Panc1 (cell line): ENCODE results near the gene UGT1A8. TPM values are rescaled to one million over a fixed set of nuclear protein-coding genes. Genes with fewer than 3 reads are reported as not detected.

Source experiments
- ATAC-seq: fragments of 200-7000 bp; cut with Tn5 transposase; 2 replicates; pipeline ENCODE4 v1.9.1; 2020; ENCODE audit warnings: mild to moderate bottlenecking, moderate library complexity
- BruUV-seq: library from RNA; stranded (reverse); fragments of 400-500 nt; replicated peaks from 2 replicates; lab custom pipeline; 2021; lab: Mats Ljungman, UMichigan
- CTCF ChIA-PET: fragments of 300-600 bp; sonication (Branson Sonifier 250); formaldehyde crosslinking; loops from one replicate; lab custom pipeline; 2022; ENCODE audit warnings: antibody characterized with exemption; lab: Charles Lee
- POLR2A ChIA-PET: fragments of 300-600 bp; sonication (Branson Sonifier 250); formaldehyde crosslinking; loops from one replicate; lab custom pipeline; 2022; ENCODE audit warnings: antibody characterized with exemption; lab: Charles Lee
- DNase-seq: peaks from one replicate; pipeline ENCODE4 v3.0.0-alpha.2; 2010; ENCODE audit warnings: low read depth, low spot score
- H3K27ac ChIP-seq: 2 replicates; pipeline ENCODE4 v1.5.1; 2011; ENCODE audit warnings: mild to moderate bottlenecking, low read length, inconsistent platforms
- H3K27me3 ChIP-seq: fragments of 200-500 bp; sonication (Bioruptor generic); 2 replicates; pipeline ENCODE4 v1.6.0; 2014; ENCODE audit warnings: low read length, inconsistent platforms; ENCODE audit not compliant: control insufficient read depth, insufficient read depth
- H3K36me3 ChIP-seq: fragments of 200-500 bp; sonication (Bioruptor generic); 2 replicates; pipeline ENCODE4 v1.5.1; 2014; ENCODE audit warnings: inconsistent platforms, mild to moderate bottlenecking, low read length, moderate library complexity; ENCODE audit not compliant: control insufficient read depth, insufficient read depth
- H3K4me1 ChIP-seq: 2 replicates; pipeline ENCODE4 v1.5.1; 2011; ENCODE audit warnings: inconsistent platforms, mild to moderate bottlenecking, low read length, moderate library complexity; ENCODE audit not compliant: control insufficient read depth, insufficient read depth
- H3K4me3 ChIP-seq, 2 experiments: 2 replicates each; pipeline ENCODE4 v1.5.1; 2011 to 2012; ENCODE audit warnings: low read depth in 2 of 2, low read length in 2 of 2, mild to moderate bottlenecking in 2 of 2, inconsistent platforms in 1 of 2, moderate library complexity in 1 of 2
- H3K9me3 ChIP-seq: fragments of 200-500 bp; sonication (Bioruptor generic); 2 replicates; pipeline ENCODE4 v1.5.1; 2014; ENCODE audit warnings: low read depth, mild to moderate bottlenecking, inconsistent platforms, low read length, moderate library complexity; ENCODE audit not compliant: control insufficient read depth, insufficient read depth
- CTCF ChIP-seq: fragments of 450-650 bp; IDR thresholded peaks from 2 replicates; pipeline ENCODE4 v1.5.1; 2017; ENCODE audit warnings: mild to moderate bottlenecking
- POLR2AphosphoS5 ChIP-seq: IDR thresholded peaks from 2 replicates; pipeline ENCODE4 v1.6.1; 2012; ENCODE audit warnings: mild to moderate bottlenecking, low read depth, low read length, moderate library complexity
- REST ChIP-seq, 2 experiments: IDR thresholded peaks; 2 replicates each; pipeline ENCODE4 v1.6.1; 2011 to 2012; ENCODE audit warnings: low read depth in 2 of 2, control low read depth in 1 of 2, low read length in 1 of 2, mild to moderate bottlenecking in 1 of 2, moderate library complexity in 1 of 2; ENCODE audit not compliant: insufficient read depth in 1 of 2
- SIN3A ChIP-seq: IDR thresholded peaks from 2 replicates; pipeline ENCODE4 v1.6.1; 2012; ENCODE audit warnings: low read depth, mild to moderate bottlenecking, low read length, moderate library complexity, borderline replicate concordance; ENCODE audit not compliant: insufficient read depth
- TCF7L2 ChIP-seq: IDR thresholded peaks from 2 replicates; pipeline ENCODE4 v1.6.1; 2011; ENCODE audit warnings: mild to moderate bottlenecking, low read depth, low read length, inconsistent platforms
- in situ Hi-C: cut with HindIII; loops from 2 replicates; pipeline ENCODE4 v1.10.0; 2016; ENCODE audit warnings: low sequenced_read_pairs, low pct_unique_long_range_greater_than_20kb
- intact Hi-C: fragments of 100-400 bp; cut with micrococcal nuclease; formaldehyde crosslinking; loops from one replicate; pipeline ENCODE4 v1.10.0; 2022; ENCODE audit not compliant: unreplicated experiment
- total RNA-seq: library from RNA; stranded (reverse); gene quantifications from one replicate; pipeline ENCODE4 v1.2.1, GENCODE V29; 2021; ENCODE audit not compliant: unreplicated experiment

UGT1A8 gene
- total RNA-seq, 1 experiment from 2014 or later, result 0.15 TPM

- Histone ChIP-seq H3K4me1 (peaks cover 5% of the 10 kb centered on the region), H3K4me3 (no peak overlapping the region), H3K27me3 (no peaks in the 10 kb centered on the region), H3K9me3 (no peaks in the 10 kb centered on the region), H3K27ac (peak overlapping the region; percentile 30; the same call in 1 of the 2 replicates), H3K36me3 (no peaks in the 10 kb centered on the region)
- CTCF ChIA-PET, result no interaction called here
- no peak for DNase-seq
- TF ChIP-seq SIN3A (no peak), CTCF (no peak), REST (IDR thresholded peaks at IDR 0.05; ENCODE audit: insufficient read depth in 1 of 2, low read depth in 2 of 2, low read length in 1 of 2) (no peak), TCF7L2 (no peak), POLR2AphosphoS5 (no peak)
- no TSS peak for BruUV-seq
- POLR2A ChIA-PET, result no interaction called here
- in situ Hi-C loops, result no loop called here
- intact Hi-C loops, result loop anchor here (5.0 kb wide), 1 partner anchor 222 kb away; no protein-coding TSS in a partner anchor
- no peak for ATAC-seq
Observed at GRCh38 chr2:233708942-233709341, 91.5 kb downstream of the UGT1A8 start.

DNA sequence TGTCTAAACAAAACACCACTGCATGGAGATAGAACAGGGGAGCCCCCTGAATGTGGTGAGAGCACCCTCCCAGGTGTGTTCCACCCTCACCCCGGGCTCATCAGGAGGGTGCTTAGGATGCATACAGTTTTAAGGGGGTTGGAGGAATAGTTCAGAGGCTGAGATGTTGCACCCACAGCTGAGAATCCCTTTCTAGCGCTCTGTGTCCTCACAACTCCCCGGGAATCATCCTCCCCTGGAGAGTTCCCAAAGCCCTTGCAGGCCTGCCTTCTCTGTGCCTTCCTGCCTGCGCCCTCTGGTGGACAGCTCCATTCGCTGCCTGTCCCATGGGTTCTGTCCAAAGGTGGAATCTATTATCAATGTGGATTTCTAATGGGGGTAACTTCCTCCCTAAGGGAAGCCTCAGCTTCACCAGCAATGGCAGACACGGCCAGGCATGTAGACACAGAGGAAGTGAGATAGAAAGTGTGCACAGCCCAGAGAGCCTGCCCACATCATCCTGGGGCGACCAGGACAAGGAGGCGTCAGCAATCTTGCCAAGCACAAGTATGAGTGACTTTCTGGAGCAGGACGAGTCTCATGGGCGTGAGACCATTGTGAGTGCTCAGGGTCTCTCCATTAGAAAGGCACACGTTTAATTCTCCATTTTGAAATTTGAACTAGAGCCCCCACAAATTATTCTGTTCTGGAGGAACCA is 94.0 kb downstream of the UGT1A8 start:
- Histone ChIP-seq H3K4me1 (peaks cover 3% of the 10 kb centered on the region), H3K4me3 (no peak overlapping the region), H3K27ac (peak overlapping the region; percentile 24; the same call in 1 of the 2 replicates), H3K36me3 (no peaks in the 10 kb centered on the region), H3K27me3 (no peaks in the 10 kb centered on the region), H3K9me3 (no peaks in the 10 kb centered on the region)
- in situ Hi-C loops (no loop called here), intact Hi-C loops (no loop called here)
- DNase-seq, result peak; percentile 20
- ChIA-PET CTCF (interaction anchor here (0.7 to 0.9 kb wide), 2 partner anchors 10 to 357 kb away, joined by 3 to 4 read pairs; partner anchors contain the start of gene DGKD), POLR2A (no interaction called here)
- TF ChIP-seq POLR2AphosphoS5, result no peak
- peak; percentile 94 for TF ChIP-seq CTCF
- TF ChIP-seq TCF7L2, result no peak
- 0 out of 4 replicates have a peak, but pooled peaks of 1 of the 2 experiments have one; percentile 57 for TF ChIP-seq REST (IDR thresholded peaks at IDR 0.05; ENCODE audit: insufficient read depth in 1 of 2, low read depth in 2 of 2, low read length in 1 of 2)
- ATAC-seq, result peak; percentile 93
- BruUV-seq, result no TSS peak
